Measurements from ENCODE around the gene PCDHA11. TPM values are rescaled to one million over a fixed set of nuclear protein-coding genes. Genes with fewer than 3 reads are reported as not detected.

PCDHA11 gene
- total and polyA plus RNA-seq, 2 of the 13 experiments (the other 11 are each of a cell fraction or from before 2014, with no cell fraction given), result 0.29 TPM; not detected in 1

DNA sequence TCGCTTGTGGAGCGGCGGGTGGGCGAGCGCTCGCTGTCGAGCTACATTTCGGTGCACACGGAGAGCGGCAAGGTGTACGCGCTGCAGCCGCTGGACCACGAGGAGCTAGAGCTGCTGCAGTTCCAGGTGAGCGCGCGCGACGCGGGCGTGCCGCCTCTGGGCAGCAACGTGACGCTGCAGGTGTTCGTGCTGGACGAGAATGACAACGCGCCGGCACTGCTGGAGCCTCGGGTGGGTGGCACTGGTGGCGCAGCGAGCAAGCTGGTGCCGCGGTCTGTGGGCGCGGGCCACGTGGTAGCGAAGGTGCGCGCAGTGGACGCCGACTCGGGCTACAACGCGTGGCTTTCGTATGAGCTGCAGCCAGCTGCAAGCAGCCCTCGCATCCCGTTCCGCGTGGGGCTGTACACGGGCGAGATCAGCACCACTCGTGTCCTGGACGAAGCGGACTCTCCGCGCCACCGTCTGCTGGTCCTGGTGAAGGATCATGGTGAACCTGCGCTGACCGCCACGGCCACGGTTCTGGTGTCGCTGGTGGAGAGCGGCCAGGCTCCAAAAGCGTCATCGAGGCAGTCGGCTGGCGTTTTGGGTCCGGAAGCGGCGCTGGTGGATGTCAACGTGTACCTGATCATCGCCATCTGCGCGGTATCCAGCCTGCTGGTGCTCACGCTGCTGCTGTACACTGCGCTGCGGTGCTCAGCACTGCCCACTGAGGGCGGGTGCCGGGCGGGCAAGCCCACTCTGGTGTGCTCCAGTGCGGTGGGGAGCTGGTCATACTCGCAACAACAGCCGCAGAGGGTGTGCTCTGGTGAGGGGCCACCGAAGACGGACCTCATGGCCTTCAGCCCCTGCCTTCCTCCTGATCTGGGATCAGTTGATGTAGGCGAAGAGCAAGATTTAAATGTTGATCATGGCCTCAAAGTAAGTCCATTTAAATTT, 25.7 kb upstream of the PCDHA11 start:
- no TSS peak for BruUV-seq (replicated peaks)
- no peaks in the 10 kb centered on the region for H4K20me1 ChIP-seq (ENCODE audit: insufficient read depth, low read length)
- POLR2A ChIA-PET, result no interaction called here
- H2AFZ ChIP-seq (ENCODE audit: low read length), result no peak overlapping the region
- no peak for ATAC-seq
- intact Hi-C loops (cut with micrococcal nuclease; ENCODE audit: unreplicated experiment), result no loop called here
- no peak for DNase-seq (ENCODE audit: low spot score)
- no peaks in the 10 kb centered on the region for H3K36me3 ChIP-seq (replicated peaks in 1 of 2; ENCODE audit: control insufficient read depth in 1 of 2, insufficient read depth in 2 of 2, low read length in 2 of 2)
- no peaks in the 10 kb centered on the region for H3K27me3 ChIP-seq (ENCODE audit: control insufficient read depth in 1 of 2, insufficient read depth in 2 of 2, low read length in 2 of 2)
- WGBS (ENCODE audit: low lambda C conversion rate), result 80% methylated on average over 62 of the region's 87 CpGs
- CTCF ChIA-PET (ENCODE audit: low intra/inter-chr PET ratio, low total read pairs), result no interaction called here
- H3K9me3 ChIP-seq (ENCODE audit: low read length), result no peaks in the 10 kb centered on the region
- FAIRE-seq, result no peak
- in situ Hi-C loops (cut with HindIII; ENCODE audit: extremely low pct_ligation_motif_present, low pct_unique_long_range_greater_than_20kb), result no loop called here
- H3K79me2 ChIP-seq (ENCODE audit: insufficient read depth, low read length), result no peaks in the 10 kb centered on the region
- no peak overlapping the region for H3K9ac ChIP-seq (ENCODE audit: insufficient read depth, low read depth, low read length)
- H3K27ac ChIP-seq (ENCODE audit: extremely low read length, insufficient read depth, low read length), result no peak overlapping the region
- H3K4me2 ChIP-seq (ENCODE audit: low read depth, low read length), result no peak overlapping the region
- TF ChIP-seq ZFP62 (CRISPR knock-in tag; IDR thresholded peaks at IDR 0.05) (no peak), CC2D1A (CRISPR knock-in tag; IDR thresholded peaks at IDR 0.05) (no peak), ZNF34 (CRISPR knock-in tag; IDR thresholded peaks at IDR 0.05; ENCODE audit: borderline replicate concordance) (no peak)
- TF ChIP-seq, protein P1, sequence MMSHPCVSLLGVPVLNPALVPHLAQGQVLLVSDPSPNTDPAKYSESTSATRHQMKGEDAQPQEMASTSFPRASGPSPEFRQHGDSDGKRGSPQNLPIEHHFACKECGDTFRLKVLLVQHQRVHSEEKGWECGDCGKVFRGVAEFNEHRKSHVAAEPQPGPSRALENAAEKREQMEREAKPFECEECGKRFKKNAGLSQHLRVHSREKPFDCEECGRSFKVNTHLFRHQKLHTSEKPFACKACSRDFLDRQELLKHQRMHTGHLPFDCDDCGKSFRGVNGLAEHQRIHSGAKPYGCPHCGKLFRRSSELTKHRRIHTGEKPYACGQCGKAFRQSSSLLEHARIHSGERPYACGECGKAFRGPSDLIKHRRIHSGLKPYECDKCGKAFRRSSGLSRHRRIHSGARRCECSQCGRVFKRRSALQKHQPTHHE (CRISPR knock-in tag; IDR thresholded peaks at IDR 0.05; ENCODE audit: borderline replicate concordance), result no peak
- H3K4me1 ChIP-seq (ENCODE audit: insufficient read depth, low read length), result no peaks in the 10 kb centered on the region
- no peak overlapping the region for H3K4me3 ChIP-seq (replicated peaks in 1 of 3; ENCODE audit: insufficient read depth in 1 of 3, low read depth in 2 of 3, low read length in 3 of 3)

All from HepG2 (cell line).